Kidney epithelial cell (primary cell): ENCODE results near the gene STIMATE. TPM values are rescaled to one million over a fixed set of nuclear protein-coding genes. Genes with fewer than 3 reads are reported as not detected.

ENCODE experiments used
- DNase-seq: peaks from one replicate; pipeline ENCODE4 v3.0.0-alpha.2; 2010; ENCODE audit warnings: low read depth
- H3K27me3 ChIP-seq: 2 replicates; pipeline ENCODE4 v1.6.0; 2011; ENCODE audit warnings: low read length; ENCODE audit not compliant: control insufficient read depth, insufficient read depth
- H3K36me3 ChIP-seq: 2 replicates; pipeline ENCODE4 v1.5.1; 2011; ENCODE audit warnings: low read length; ENCODE audit not compliant: control insufficient read depth, insufficient read depth
- H3K4me3 ChIP-seq: 2 replicates; pipeline ENCODE4 v1.5.1; 2011; ENCODE audit warnings: low read depth, mild to moderate bottlenecking, control low read depth, low read length
- CTCF ChIP-seq: IDR thresholded peaks from 2 replicates; pipeline ENCODE4 v1.5.1; 2011; ENCODE audit warnings: mild to moderate bottlenecking, moderate library complexity, low read length, control low read depth, inconsistent platforms; ENCODE audit not compliant: insufficient read depth, poor library complexity, severe bottlenecking
- total RNA-seq: library from RNA; depleted of rRNA; stranded (reverse); fragments of >200 nt; gene quantifications from 2 replicates; pipeline ENCODE4 v1.2.3, GENCODE V29; 2015

STIMATE gene
- total RNA-seq, 1 donor from 2014 or later, result 15.2 TPM

DNA sequence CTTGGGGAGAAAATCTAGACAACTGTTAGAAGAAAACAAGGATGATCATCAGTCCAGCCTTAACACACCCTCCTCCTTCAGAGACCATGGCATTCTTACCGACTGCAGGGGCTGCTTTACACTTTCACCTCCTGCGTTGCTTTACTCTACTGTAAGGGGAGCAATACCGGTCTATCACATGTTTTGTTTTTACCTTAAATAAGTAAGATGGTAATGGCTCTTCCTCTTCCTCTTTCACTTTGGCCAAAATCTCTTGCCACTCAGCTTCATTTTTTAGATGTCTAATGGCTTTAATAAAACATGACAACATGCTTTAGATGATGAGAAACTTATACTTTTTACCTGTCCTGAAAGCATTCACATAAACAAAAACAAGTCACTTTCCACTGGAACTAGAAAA, 33.4 kb upstream of the STIMATE start:
- no peak for DNase-seq
- no peaks in the 10 kb centered on the region for H3K27me3 ChIP-seq
- no peak for TF ChIP-seq CTCF
- no peaks in the 10 kb centered on the region for H3K36me3 ChIP-seq
- H3K4me3 ChIP-seq, result no peak overlapping the region

DNA sequence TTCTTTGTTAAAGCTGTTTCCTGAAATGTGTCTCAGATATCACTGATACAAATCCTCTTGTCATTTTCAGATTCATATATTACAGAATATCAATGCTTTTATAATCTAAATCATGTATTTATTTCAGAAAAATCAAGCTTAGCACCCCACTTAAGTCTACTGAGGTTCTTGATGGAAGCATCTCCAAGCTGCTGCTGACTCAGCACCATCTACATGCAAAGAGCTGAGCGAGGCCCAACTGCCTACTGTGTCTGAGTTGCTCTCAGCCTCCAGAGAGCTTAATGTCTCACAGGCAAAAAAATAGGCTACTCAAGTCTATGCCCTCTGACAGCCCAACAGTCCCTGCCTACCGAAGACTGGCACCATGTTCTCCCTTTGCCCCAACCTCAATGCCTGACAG, 29.2 kb upstream of the STIMATE start:
- Histone ChIP-seq H3K36me3 (no peaks in the 10 kb centered on the region), H3K27me3 (no peaks in the 10 kb centered on the region), H3K4me3 (no peak overlapping the region)
- no peak for TF ChIP-seq CTCF
- DNase-seq, result no peak

DNA sequence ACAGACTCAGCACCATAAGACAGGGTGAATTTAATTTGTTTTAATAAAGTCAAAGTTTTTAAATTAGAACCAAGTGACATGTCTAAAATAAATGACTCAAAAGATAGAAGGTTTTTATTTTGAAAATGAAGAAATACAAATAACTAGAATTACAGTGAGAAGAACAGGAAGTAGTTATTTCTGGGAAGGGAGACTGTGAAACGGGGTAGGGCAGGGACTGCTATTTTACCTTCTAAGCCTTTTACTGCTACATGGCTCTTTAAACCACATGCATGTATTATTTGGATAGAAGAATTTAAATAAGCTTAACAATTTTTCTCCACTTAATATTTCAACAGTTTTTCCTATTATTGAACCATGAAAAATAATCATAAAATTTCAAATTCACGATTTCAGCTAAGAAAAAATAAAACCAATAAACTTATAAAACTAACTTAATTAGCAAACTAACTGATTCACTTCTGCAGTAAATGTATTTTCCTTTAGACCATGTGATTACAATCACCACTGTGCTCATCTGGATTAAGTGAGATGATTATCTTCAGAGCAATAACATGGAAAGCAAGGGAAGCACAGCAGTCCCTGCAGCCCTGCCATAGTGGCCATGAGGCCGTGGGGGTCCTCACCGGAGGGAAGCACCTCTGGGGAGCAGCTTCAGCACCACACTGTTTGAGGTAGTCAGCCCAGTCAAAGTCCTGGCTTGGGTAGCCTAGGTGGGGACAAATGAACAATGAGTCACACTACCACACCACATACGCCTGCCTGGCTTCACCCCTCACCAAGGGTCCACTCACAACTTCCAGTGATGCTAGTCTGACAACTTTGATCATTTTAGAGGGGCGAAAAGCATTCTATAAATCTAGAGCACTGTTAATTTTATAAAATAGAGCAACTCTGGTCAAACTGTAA, 28.3 kb upstream of the STIMATE start:
- Histone ChIP-seq H3K27me3 (no peaks in the 10 kb centered on the region), H3K4me3 (no peak overlapping the region), H3K36me3 (no peaks in the 10 kb centered on the region)
- no peak for DNase-seq
- no peak for TF ChIP-seq CTCF

DNA sequence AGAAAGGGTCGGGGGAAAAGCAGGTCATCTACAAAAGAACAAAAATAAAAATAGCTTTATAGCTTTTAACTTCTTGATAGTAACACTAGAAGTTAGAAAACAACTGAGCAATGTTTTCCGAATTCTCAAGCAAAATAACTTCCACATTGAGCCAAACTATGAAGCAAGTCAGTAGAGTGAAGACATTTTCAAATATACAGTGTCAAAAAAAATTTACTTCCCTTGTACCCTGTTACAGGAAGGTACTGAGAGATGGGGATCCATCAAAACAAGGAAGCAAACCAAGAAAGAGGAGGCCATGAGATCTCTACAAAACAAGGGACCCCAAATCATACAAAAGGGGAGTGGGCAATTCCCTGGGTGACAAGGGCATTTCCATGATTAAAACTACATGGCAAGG, 26.6 kb upstream of the STIMATE start:
- H3K36me3 ChIP-seq, result no peaks in the 10 kb centered on the region
- no peaks in the 10 kb centered on the region for H3K27me3 ChIP-seq
- no peak for TF ChIP-seq CTCF
- DNase-seq, result no peak
- H3K4me3 ChIP-seq, result no peak overlapping the region

DNA sequence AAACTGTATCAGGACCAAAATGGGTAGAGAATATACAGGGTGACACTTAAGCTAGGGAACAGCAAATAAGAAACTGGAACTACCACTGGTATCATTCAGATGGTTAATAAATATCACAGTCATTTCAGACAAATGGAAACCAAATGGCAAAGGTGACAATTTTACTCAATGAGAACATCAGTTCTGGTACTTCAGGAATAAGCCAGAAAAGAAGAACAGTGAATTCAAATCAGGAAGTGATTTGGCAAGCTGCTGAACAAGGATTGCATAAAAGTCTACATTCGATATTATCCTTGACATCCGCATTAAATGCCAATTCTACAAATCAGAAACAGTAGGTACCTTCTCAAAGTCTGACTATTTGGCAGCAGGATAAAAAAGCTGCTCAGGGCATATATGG, 23.5 kb upstream of the STIMATE start:
- DNase-seq, result no peak
- Histone ChIP-seq H3K27me3 (no peaks in the 10 kb centered on the region), H3K36me3 (no peaks in the 10 kb centered on the region), H3K4me3 (no peak overlapping the region)
- TF ChIP-seq CTCF, result no peak

DNA sequence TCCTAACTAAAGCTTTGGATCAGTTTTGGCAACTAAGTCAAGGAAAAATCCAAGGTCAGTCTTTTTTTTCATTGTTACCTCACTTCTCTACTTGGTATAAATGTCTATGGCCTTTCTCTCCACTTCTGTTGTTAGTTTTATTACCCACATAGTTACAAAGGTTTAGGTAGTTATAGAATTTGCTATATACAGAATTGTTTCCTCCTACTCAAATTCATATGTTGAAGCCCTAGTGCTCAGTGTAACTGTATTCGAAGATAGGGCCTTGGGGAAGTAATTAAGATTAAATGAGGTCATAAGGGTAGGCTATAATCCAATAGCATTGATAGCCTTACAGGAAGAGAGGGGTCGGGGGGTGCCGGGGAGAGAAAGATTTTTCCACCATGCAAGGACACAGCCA, 19.7 kb upstream of the STIMATE start:
- no peak overlapping the region for H3K4me3 ChIP-seq
- DNase-seq, result no peak
- H3K27me3 ChIP-seq, result no peaks in the 10 kb centered on the region
- no peak for TF ChIP-seq CTCF
- H3K36me3 ChIP-seq, result no peaks in the 10 kb centered on the region
